Effector memory CD4-positive, alpha-beta T cell (primary cell): ENCODE results near the gene GPC5.

ENCODE experiments used
- DNase-seq, 3 donors: peaks; one replicate each; pipeline ENCODE4 v3.0.0-alpha.2; 2020
- H3K27ac ChIP-seq: 2 replicates; pipeline ENCODE4 v1.7.0; 2013; ENCODE audit warnings: mild to moderate bottlenecking, low read length, moderate library complexity; ENCODE audit not compliant: insufficient read depth, poor library complexity, severe bottlenecking
- H3K27me3 ChIP-seq: replicated peaks from 2 replicates; pipeline ENCODE4 v1.7.0; 2013; ENCODE audit warnings: mild to moderate bottlenecking, low read length; ENCODE audit not compliant: insufficient read depth, control insufficient read depth, poor library complexity, severe bottlenecking
- H3K36me3 ChIP-seq: 2 replicates; pipeline ENCODE4 v1.7.0; 2013; ENCODE audit warnings: mild to moderate bottlenecking, low read length, moderate library complexity; ENCODE audit not compliant: control insufficient read depth, insufficient read depth
- H3K4me1 ChIP-seq: 2 replicates; pipeline ENCODE4 v1.7.0; 2013; ENCODE audit warnings: low read length, mild to moderate bottlenecking; ENCODE audit not compliant: control insufficient read depth, insufficient read depth, poor library complexity, severe bottlenecking
- H3K4me3 ChIP-seq: 2 replicates; pipeline ENCODE4 v1.7.0; 2013; ENCODE audit warnings: low read length, low read depth, mild to moderate bottlenecking; ENCODE audit not compliant: insufficient read depth, poor library complexity, severe bottlenecking
- H3K9me3 ChIP-seq: 2 replicates; pipeline ENCODE4 v1.7.0; 2013; ENCODE audit warnings: mild to moderate bottlenecking, low read length, moderate library complexity; ENCODE audit not compliant: control insufficient read depth

GPC5 gene

DNA sequence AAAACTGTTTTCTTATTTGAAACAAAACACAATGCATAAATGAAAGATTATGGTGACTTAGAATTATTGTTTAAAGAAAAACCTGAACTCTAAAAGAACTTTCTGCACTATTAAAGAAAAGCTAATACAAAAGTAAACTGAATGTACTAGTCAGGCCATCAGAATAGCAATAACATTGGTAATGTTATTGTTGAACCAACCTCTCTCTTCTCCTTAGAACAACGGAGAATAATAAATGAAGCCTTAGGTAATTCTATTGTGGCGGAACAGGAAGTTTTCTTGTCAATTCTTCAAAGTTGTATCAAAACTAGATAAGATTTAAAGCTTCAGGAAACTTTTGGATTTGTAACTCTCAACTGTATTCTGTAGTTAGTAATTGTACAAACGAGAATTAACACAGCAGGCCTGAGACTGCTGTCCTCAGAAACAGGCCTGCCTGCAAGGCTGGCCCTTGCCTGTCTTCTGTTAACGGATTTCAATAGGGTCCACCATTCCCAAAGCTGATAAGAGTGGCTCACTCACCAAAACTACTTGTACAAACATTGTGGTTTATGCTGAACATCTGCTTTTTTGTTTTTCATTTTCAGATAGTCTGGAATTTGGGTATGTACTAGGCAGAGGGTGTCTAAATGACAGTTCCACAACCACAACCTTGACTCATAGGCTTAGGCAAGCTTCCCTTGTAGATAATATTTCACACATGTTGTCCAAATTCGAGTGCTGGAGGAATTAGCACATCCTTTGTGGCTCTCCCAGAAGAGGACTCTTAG, 825.8 kb downstream of the GPC5 start:
- no peak for DNase-seq
- H3K4me3 ChIP-seq: no peak overlapping the region
- H3K36me3 ChIP-seq: no peaks in the 10 kb centered on the region
- H3K27ac ChIP-seq: no peak overlapping the region
- H3K4me1 ChIP-seq: no peaks in the 10 kb centered on the region
- no peaks in the 10 kb centered on the region for H3K27me3 ChIP-seq
- no peaks in the 10 kb centered on the region for H3K9me3 ChIP-seq

DNA sequence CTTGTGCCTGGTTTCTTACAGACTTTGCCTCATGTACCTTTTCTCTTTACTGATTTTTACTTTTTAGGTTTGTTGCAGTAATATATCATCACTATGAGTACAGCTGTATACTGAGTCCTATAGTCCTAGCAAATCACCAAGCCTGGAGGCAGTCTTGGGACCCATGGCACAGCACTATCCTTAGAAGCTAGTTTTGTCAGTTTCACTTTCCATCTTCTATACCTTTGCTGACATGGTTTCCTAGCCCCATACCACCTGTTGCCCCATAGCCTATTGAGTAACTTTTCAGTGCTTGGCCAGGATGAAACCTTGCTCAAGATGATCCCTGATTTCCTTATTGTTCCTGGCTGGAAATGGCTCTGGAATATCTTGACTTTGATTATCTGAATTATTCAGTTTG, 826.4 kb downstream of the GPC5 start:
- DNase-seq: no peak
- no peaks in the 10 kb centered on the region for H3K36me3 ChIP-seq
- H3K4me1 ChIP-seq: no peaks in the 10 kb centered on the region
- H3K4me3 ChIP-seq: no peak overlapping the region
- H3K27me3 ChIP-seq: no peaks in the 10 kb centered on the region
- H3K9me3 ChIP-seq: no peaks in the 10 kb centered on the region
- H3K27ac ChIP-seq: no peak overlapping the region

DNA sequence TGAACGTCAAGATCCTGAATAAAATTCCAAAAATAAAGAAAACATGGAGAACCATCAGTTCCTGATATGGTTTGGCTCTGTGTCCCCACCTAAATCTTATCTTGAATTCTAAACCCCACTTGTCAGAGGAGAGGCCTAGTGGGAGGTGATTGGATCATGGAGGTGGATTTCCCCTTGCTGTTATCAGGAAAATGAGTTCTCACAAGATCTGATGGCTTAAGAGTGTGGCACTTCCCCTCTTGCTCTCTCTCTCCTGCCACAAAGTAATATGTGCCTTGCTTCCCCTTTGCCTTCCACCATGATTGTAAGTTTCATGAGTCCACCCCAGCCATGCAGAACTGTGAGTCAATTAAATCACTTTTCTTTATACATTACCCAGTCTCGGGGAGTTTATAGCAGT, 827.4 kb downstream of the GPC5 start:
- H3K4me1 ChIP-seq: no peaks in the 10 kb centered on the region
- H3K27ac ChIP-seq: no peak overlapping the region
- H3K9me3 ChIP-seq: no peaks in the 10 kb centered on the region
- DNase-seq: no peak
- no peaks in the 10 kb centered on the region for H3K27me3 ChIP-seq
- no peak overlapping the region for H3K4me3 ChIP-seq
- no peaks in the 10 kb centered on the region for H3K36me3 ChIP-seq

DNA sequence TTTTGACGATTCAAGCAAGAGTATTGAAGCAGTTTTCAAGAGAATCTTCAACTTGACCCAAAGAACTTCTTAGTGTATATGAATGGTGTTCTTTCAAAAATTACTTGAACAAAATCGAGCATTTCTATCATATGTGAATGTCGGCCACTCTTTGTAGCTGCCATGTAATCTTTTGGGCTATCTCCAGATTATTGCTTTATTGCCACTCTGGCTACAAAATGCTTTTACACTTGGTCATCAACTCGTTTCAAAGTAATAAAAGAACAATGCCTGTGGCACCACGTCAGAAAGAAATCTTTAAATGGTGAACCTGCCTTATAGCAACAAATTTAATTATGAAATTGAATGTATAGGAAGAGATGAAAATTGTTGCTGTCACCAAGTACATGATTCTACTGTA, 834.5 kb downstream of the GPC5 start:
- Histone ChIP-seq H3K27ac (no peak overlapping the region), H3K9me3 (no peaks in the 10 kb centered on the region), H3K4me3 (no peak overlapping the region), H3K36me3 (no peaks in the 10 kb centered on the region), H3K27me3 (no peaks in the 10 kb centered on the region), H3K4me1 (no peaks in the 10 kb centered on the region)
- DNase-seq: no peak

DNA sequence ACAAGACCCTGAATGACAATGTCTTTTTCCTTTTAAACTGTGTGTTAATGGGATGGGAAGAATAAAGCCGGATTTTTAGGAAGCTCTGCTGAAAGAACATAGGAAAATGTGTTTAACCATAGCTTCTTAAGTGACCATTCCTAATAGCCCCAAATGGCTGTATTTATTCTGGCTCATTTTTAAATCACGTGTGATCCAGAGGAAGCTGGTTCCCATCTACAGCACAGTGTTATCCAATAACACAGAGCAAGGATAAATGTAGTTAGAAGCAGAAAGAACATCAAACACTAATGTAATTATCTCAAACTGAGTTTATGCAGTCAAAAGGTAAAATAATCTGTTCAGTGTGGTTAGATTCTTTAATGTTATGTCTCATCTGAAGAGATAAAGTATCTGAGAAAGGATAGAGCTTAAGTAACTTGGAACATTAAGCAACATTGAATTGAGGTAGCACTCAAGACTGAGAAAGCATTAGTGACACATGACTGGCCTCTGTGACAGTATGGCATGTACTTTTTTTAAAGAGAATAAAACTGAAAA, 853.3 kb downstream of the GPC5 start:
- DNase-seq: no peak
- no peaks in the 10 kb centered on the region for H3K4me1 ChIP-seq
- no peaks in the 10 kb centered on the region for H3K36me3 ChIP-seq
- H3K27ac ChIP-seq: no peak overlapping the region
- no peak overlapping the region for H3K4me3 ChIP-seq
- H3K27me3 ChIP-seq: no peaks in the 10 kb centered on the region
- no peaks in the 10 kb centered on the region for H3K9me3 ChIP-seq

DNA sequence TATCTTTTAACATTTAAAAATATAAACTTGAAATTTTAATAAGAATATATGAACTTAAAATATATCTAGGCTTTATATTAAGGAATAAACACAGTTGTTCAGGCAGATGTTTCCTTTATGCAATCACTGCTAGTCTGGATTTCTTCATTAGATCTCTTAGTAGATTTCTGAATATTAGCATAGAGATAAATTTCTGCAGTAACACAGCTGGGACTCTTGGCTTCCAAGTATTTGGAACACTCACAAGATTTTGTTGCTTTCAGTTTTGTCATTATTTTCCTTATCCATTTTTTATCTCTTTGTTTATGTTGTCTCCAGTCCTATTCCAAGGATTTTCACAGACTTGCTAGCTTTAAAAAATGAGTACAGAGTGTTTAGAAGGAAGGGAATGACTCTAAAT, 857.1 kb downstream of the GPC5 start:
- Histone ChIP-seq H3K4me1 (no peaks in the 10 kb centered on the region), H3K4me3 (no peak overlapping the region), H3K27me3 (no peaks in the 10 kb centered on the region), H3K36me3 (no peaks in the 10 kb centered on the region), H3K9me3 (no peaks in the 10 kb centered on the region), H3K27ac (no peak overlapping the region)
- DNase-seq: no peak

DNA sequence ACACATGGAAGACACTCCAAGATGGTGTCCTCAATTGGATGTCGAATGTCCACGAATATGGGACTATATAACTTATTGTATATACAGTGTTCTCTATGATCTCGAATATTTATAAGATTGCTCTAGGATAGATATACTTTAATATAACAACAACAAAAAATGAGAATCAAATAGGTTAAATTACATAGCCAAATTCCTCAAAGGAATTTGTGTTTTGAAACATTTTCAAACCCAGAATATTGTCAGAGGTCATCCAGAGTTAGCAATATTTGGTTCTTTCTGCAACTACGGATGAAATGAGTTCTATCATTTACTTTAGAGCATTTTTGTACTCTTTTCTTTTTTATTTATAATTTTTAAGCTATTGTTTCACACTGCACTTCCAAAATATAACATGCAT, 857.8 kb downstream of the GPC5 start:
- Histone ChIP-seq H3K27me3 (no peaks in the 10 kb centered on the region), H3K36me3 (no peaks in the 10 kb centered on the region), H3K4me1 (no peaks in the 10 kb centered on the region), H3K9me3 (no peaks in the 10 kb centered on the region), H3K4me3 (no peak overlapping the region), H3K27ac (no peak overlapping the region)
- no peak for DNase-seq

DNA sequence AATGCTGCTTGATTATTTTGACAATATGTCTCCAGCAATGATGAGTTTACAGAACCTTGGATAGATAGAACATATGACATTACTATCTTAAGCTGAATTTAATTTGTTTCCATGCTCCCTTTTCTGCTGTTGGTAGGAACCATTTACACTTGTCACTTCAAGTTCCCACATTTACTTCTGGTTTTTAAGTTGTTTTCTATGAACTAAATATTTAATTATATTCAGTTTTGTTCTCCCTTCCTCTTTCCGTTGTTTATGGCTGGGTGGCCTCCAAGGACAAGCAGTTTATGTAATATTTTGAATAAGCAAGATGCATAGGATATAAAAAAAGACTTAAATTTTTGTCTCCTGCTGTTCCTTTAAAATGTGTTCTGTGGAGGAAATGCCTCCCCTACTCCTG, 860.6 kb downstream of the GPC5 start:
- DNase-seq: no peak
- Histone ChIP-seq H3K36me3 (no peaks in the 10 kb centered on the region), H3K4me3 (no peak overlapping the region), H3K4me1 (no peaks in the 10 kb centered on the region), H3K27ac (no peak overlapping the region), H3K27me3 (no peaks in the 10 kb centered on the region), H3K9me3 (no peaks in the 10 kb centered on the region)

DNA sequence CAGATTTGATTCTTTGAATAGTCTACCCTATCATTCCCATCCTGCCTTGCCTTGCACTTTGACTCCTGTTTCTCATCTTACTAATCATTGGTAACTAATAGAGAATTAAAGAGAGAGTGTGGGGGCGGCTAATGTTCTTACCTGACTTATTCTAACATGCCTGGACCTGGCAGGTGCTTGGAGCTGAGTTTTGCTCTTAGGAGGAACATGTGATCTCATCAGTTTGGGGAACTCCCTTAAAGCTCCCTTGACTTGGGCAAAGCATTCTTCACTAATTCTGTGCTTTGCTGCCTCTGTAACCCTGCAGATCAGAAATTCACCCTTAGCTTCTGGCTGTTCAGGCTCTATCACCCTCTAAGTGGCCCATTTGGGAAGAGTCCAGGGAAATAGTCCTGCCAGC, 861.1 kb downstream of the GPC5 start:
- no peak overlapping the region for H3K27ac ChIP-seq
- no peak for DNase-seq
- H3K27me3 ChIP-seq: no peaks in the 10 kb centered on the region
- no peaks in the 10 kb centered on the region for H3K9me3 ChIP-seq
- H3K4me1 ChIP-seq: no peaks in the 10 kb centered on the region
- no peak overlapping the region for H3K4me3 ChIP-seq
- H3K36me3 ChIP-seq: no peaks in the 10 kb centered on the region

DNA sequence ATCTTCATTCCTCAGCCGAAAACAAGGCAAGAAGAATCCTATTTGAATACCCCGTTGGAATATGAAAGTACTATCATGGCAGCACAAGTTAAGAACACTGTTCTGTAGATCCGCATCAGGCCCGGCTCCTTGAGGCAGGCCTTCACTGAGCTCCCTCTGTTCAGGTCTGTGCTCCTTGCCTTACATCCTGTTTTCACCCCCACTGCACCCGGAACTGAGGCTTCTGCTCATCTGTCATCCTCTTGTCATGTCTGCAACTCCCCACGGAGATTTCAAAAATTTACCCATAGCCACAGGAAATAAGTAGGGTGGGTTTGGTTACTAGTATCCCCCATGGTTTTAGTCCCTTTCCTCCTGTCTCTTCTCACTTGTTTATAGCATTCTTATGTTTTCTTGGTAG, 861.9 kb downstream of the GPC5 start:
- H3K27me3 ChIP-seq: no peaks in the 10 kb centered on the region
- no peaks in the 10 kb centered on the region for H3K9me3 ChIP-seq
- H3K36me3 ChIP-seq: no peaks in the 10 kb centered on the region
- no peak overlapping the region for H3K4me3 ChIP-seq
- no peaks in the 10 kb centered on the region for H3K4me1 ChIP-seq
- no peak for DNase-seq
- no peak overlapping the region for H3K27ac ChIP-seq
